Skeletal muscle tissue (tissue), 4 donors: ENCODE results near the gene IFT52. TPM values are rescaled to one million over a fixed set of nuclear protein-coding genes. Genes with fewer than 3 reads are reported as not detected.
"Not testable (repeated sequence)": the region's sequence is repeated elsewhere in the genome, so short reads cannot be mapped to it uniquely, and the experiment has no call there.

Experiments
- H3K27ac ChIP-seq: one replicate; pipeline ENCODE4 v1.7.0; 2013; ENCODE audit warnings: mild to moderate bottlenecking, low read depth, low read length, inconsistent platforms
- H3K27me3 ChIP-seq, 3 donors: one replicate each; pipeline ENCODE4 v1.7.0; 2013; ENCODE audit warnings: low read length in 3 of 3; ENCODE audit not compliant: control insufficient read depth in 3 of 3, insufficient read depth in 3 of 3
- H3K36me3 ChIP-seq, 3 donors: one replicate each; pipeline ENCODE4 v1.7.0; 2013; ENCODE audit warnings: low read length in 3 of 3; ENCODE audit not compliant: control insufficient read depth in 3 of 3, insufficient read depth in 3 of 3
- H3K4me1 ChIP-seq, 3 donors: one replicate each; pipeline ENCODE4 v1.7.0; 2013; ENCODE audit warnings: low read length in 3 of 3, mild to moderate bottlenecking in 3 of 3; ENCODE audit not compliant: control insufficient read depth in 3 of 3, insufficient read depth in 3 of 3
- H3K4me3 ChIP-seq, 3 donors: one replicate each; pipeline ENCODE4 v1.7.0; 2013; ENCODE audit warnings: low read length in 3 of 3
- H3K9ac ChIP-seq, 3 donors: one replicate each; pipeline ENCODE4 v1.7.0; 2013; ENCODE audit warnings: low read length in 3 of 3, mild to moderate bottlenecking in 3 of 3, moderate library complexity in 2 of 3, low read depth in 1 of 3
- H3K9me3 ChIP-seq, 3 donors: one replicate each; pipeline ENCODE4 v1.7.0; 2013; ENCODE audit warnings: low read length in 3 of 3; ENCODE audit not compliant: control insufficient read depth in 3 of 3
- total RNA-seq: library from RNA; depleted of rRNA; stranded (reverse); fragments of >200 nt; gene quantifications from one replicate; pipeline ENCODE4 v1.2.3, GENCODE V29; 2014
- donor health status: Osteomylitis.

Gene IFT52
- total RNA-seq, 1 donor from 2014 or later: 45.4 TPM

GRCh38 chr20:43636429-43636828, 45.7 kb downstream of the IFT52 start:
- no peaks in the 10 kb centered on the region for H3K27me3 ChIP-seq
- no peaks in the 10 kb centered on the region for H3K4me1 ChIP-seq
- H3K4me3 ChIP-seq: no peak overlapping the region
- H3K27ac ChIP-seq: no peak overlapping the region
- H3K9me3 ChIP-seq: no peaks in the 10 kb centered on the region
- no peak overlapping the region for H3K9ac ChIP-seq
- H3K36me3 ChIP-seq: peaks cover 20 to 34% (median 29%) of the 10 kb centered on the region in 3 donors

GRCh38 chr20:43642548-43642947, 51.8 kb downstream of the IFT52 start:
- no peak overlapping the region for H3K4me3 ChIP-seq
- H3K36me3 ChIP-seq: peaks cover 23 to 29% (median 26%) of the 10 kb centered on the region in 3 donors
- H3K27me3 ChIP-seq: no peaks in the 10 kb centered on the region
- no peaks in the 10 kb centered on the region for H3K4me1 ChIP-seq
- H3K9ac ChIP-seq: no peak overlapping the region
- H3K9me3 ChIP-seq: no peaks in the 10 kb centered on the region
- no peak overlapping the region for H3K27ac ChIP-seq

- H3K4me1 ChIP-seq: no peaks in the 10 kb centered on the region
- no peak overlapping the region for H3K27ac ChIP-seq
- no peaks in the 10 kb centered on the region for H3K27me3 ChIP-seq
- H3K9ac ChIP-seq: no peak overlapping the region
- no peaks in the 10 kb centered on the region for H3K9me3 ChIP-seq
- H3K36me3 ChIP-seq: peaks cover 6 to 8% (median 7%) of the 10 kb centered on the region in 3 donors
- no peak overlapping the region for H3K4me3 ChIP-seq
These were observed 60.3 kb downstream of the IFT52 start for GRCh38 chr20:43650997-43651525.

- H3K4me1 ChIP-seq, H3K27ac ChIP-seq, H3K9me3 ChIP-seq, H3K9ac ChIP-seq, H3K27me3 ChIP-seq, H3K4me3 ChIP-seq, H3K36me3 ChIP-seq: not testable (repeated sequence)
These were observed 61.0 kb downstream of the IFT52 start for GRCh38 chr20:43651650-43652184.

- Histone ChIP-seq H3K27me3 (peaks cover 0 to 4% (median 3%) of the 10 kb centered on the region in 3 donors), H3K27ac (no peak overlapping the region), H3K9ac (no peak overlapping the region), H3K4me3 (no peak overlapping the region), H3K36me3 (no peaks in the 10 kb centered on the region), H3K9me3 (no peaks in the 10 kb centered on the region), H3K4me1 (peaks cover 5 to 11% (median 10%) of the 10 kb centered on the region in 3 donors)
These were observed 63.2 kb downstream of the IFT52 start for GRCh38 chr20:43653966-43654365.

- H3K9ac ChIP-seq, H3K36me3 ChIP-seq, H3K9me3 ChIP-seq, H3K4me3 ChIP-seq, H3K27me3 ChIP-seq, H3K27ac ChIP-seq: not testable (repeated sequence)
- H3K4me1 ChIP-seq: peaks cover 5 to 11% (median 10%) of the 10 kb centered on the region in 3 donors
These were observed 64.4 kb downstream of the IFT52 start for GRCh38 chr20:43655176-43655575.

GRCh38 chr20:43655937-43656336, 65.2 kb downstream of the IFT52 start:
- no peak overlapping the region for H3K9ac ChIP-seq
- peaks cover 5 to 11% (median 10%) of the 10 kb centered on the region in 3 donors for H3K4me1 ChIP-seq
- H3K4me3 ChIP-seq: no peak overlapping the region
- H3K36me3 ChIP-seq: no peaks in the 10 kb centered on the region
- no peaks in the 10 kb centered on the region for H3K9me3 ChIP-seq
- no peak overlapping the region for H3K27ac ChIP-seq
- peaks cover 0 to 4% (median 3%) of the 10 kb centered on the region in 3 donors for H3K27me3 ChIP-seq

GRCh38 chr20:43658069-43658722, 67.5 kb downstream of the IFT52 start:
- Histone ChIP-seq H3K36me3 (no peaks in the 10 kb centered on the region), H3K9me3 (no peaks in the 10 kb centered on the region), H3K4me1 (peaks cover 5 to 11% (median 10%) of the 10 kb centered on the region in 3 donors), H3K27ac (no peak overlapping the region), H3K9ac (peak overlapping the region; percentile 25 to 80 (median 72)), H3K4me3 (peak overlapping the region; percentile 68 to 88 (median 86)), H3K27me3 (peaks cover 0 to 7% (median 5%) of the 10 kb centered on the region in 3 donors)

GRCh38 chr20:43658723-43659419, 68.1 kb downstream of the IFT52 start:
- Histone ChIP-seq H3K36me3 (no peaks in the 10 kb centered on the region), H3K27ac (no peak overlapping the region), H3K4me3 (no peak overlapping the region), H3K4me1 (peaks cover 5 to 11% (median 10%) of the 10 kb centered on the region in 3 donors), H3K9me3 (no peaks in the 10 kb centered on the region), H3K9ac (no peak overlapping the region), H3K27me3 (peaks cover 0 to 8% (median 7%) of the 10 kb centered on the region in 3 donors)
